GM18519 (cell line): ENCODE data around the gene TSC22D2.

Experiments
- ATAC-seq: cut with Tn5 transposase; IDR thresholded peaks from one replicate; pipeline ENCODE4 v1.9.1; 2021; ENCODE audit warnings: mild to moderate bottlenecking, moderate library complexity; ENCODE audit not compliant: unreplicated experiment, low FRiP score

The TSC22D2 gene

DNA sequence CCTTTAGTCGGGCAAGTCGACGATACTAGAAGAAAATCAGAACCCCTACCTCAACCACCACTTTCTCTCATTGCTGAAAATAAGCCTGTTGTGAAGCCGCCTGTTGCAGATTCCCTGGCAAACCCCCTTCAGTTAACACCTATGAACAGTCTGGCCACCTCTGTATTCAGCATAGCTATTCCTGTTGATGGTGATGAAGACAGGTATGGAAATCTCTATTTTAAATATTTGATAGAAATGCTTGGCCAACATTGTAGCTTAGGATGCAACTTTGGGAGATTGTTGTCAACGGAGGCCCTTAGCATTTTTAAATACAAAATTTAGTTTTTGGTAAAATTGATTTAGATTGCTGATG lies 3.0 kb downstream of the TSC22D2 start:
- no peak for ATAC-seq

DNA sequence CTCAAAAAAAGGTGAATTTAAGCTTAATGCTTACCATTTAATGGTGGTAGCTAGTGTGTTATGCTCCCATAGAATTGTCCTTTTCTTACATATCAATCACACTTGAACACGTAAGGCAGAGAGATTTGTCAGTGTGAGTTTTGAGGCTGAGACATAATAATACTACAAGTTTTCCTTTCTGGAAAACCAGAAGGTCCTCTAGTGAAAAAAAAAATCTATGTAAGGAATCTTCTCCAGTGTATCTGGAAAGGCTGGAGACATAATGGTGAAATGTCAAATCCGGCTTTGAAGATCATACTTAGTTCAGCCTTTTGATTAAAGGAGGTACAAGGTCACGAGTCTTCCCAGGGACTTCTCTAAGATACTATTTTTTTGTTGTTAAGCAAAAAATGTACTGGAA lies 3.4 kb downstream of the TSC22D2 start:
- ATAC-seq, result no peak

DNA sequence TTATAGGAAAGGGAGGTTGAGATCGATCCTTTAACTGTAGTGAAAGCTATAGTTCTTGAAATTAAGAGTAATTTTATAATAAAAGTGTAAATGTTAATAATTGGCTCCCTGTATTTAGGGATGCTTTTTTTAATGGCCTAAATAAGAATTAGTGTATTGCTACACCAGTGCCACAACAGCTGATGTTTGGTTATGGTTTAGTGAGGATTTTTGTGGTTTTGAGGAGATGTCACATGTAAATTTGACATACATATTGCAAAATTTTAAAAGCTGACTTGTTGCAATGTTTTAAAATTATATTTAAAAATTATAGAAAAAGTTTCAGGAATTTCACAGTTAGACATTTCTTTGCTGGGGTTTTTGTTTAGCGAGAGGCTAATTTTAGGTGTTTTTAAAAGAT lies 3.9 kb downstream of the TSC22D2 start:
- ATAC-seq, result no peak

DNA sequence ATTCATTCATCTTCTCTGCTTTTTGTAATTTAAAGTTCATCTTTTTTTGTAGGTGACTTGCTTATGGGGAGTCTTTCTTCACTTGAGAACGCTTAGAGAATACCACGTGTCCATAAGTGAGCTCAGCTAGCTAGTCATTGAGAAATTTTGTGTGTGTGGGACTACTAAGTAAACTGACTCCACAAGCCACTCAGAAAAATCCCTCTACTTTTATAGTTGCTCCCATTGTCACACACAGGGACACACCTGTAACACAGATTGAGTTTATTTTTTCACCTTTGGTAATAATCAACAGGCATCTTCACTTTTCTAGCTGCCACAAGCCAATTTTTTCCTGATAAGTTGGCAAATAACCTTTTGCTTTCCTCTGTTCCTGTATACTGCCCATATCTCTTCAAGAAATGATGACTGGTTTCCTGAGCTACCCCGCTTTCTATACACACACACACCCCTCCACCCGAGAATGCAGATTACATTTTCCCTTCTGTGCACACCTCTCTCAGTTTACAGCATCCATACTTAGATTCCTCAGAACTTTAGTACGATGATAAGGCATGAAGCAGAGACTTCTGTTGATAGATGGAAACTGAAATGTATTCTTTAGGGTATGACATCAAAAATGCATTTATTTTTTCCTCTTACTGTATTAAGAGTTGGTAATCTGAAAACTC lies 4.6 kb downstream of the TSC22D2 start:
- no peak for ATAC-seq

DNA sequence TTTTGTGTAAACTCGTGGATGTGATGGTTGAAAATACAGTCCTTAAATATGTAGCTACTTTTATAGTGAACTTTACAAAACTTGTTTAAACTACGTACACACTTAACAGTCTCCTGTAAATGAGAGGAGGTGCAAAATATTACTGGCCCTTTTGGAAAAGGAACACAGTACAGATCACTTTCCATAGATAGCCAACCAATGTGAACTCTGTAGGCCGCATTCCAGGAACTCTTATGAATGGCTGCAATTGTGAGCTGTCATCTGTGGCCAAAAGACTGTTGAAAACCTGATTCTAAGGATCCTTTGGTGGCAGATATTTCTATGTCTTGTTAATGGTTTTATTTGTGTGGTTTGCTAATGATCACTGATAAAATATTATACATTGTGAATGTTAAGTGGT lies 6.2 kb downstream of the TSC22D2 start:
- no peak for ATAC-seq

DNA sequence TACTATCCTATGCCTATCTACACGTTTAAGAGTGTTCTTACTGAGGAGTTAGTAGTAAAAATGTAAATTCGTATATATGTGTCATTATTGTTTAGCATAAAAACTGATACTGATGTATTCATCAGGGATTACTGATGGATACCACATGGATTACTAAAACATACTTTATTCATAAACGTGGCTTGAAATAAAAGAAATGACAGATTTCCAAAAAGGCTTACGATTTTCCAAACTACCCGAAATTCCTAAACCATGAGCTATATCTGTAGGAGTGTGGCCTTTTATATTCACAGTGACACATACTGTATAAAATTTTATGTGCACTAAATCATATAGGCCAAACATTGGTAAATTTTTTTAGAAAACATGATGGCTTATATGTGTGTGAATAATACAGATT lies 6.9 kb downstream of the TSC22D2 start:
- no peak for ATAC-seq

DNA sequence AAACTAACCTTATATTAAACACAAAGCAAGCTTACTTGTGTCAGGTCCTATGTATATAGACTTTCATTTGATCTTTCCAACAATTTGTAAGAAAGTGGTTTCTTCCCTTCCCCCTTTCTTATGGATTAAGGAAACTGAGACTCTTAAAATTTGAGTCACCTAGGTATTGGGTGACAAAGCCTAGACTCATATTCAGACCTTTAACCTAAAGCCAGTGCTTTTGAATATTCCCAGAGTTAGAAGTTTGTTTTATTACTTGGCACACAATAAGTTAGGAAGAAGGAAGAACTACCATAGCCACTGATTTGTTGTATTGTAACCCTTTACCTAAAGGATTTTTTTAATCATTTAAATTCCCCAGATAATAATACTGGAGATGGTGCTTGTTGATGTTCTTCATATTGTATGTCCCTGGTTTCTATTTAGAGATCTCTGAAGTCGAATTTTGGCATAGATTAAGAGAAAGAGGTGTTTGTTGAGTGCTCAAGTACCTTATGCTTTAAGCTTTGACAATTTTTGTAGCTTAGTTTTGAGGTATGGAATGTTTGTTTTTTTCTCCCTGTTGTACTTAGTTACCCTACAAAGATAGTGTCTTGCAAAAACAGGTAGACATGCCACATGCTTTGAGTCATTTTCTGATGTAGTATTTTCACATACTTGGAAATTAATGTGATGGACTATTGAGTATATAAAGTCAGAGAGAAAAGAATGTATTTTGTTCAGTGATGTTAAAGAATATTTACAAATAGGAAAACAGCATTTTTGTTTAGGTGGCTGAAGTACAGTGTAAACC lies 11.2 kb downstream of the TSC22D2 start:
- no peak for ATAC-seq

DNA sequence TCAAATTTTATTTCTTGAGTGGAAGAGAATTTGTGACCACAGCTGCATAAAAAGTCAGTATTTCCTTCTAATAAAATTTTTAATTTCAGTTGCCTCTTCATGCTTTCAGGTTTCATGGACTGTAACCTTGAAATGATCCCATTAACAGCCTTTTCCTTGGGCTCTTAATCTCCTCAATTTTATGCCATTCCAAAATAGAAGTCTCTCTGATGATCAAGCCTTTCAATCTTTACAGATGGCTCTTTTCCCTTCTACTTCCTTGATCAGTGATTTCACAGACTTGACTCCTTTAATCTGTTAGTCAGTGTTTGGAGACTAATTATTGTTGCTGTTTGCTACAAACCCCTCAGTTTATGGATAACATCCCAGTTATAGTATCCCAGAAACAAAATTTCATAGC lies 11.9 kb downstream of the TSC22D2 start:
- ATAC-seq, result no peak

DNA sequence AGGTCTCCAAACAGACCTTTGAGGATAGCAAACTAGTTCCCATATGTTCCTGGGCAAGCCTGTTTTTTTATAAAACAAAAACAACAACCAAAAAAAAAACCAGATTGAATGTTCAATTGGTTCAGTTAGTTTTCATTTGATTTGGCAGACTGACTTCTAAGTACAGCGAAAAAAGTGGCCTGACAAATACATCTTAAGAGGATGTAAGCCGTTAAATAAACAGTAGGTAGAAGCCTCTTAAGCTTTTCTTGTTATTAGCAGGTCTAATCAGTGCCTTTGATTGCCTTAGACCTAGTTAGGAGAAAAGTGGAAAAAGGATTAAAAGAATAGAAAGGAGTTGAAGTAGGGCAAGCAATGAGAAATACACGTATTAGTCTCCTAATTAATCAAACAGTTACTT lies 13.2 kb downstream of the TSC22D2 start:
- ATAC-seq, result no peak

DNA sequence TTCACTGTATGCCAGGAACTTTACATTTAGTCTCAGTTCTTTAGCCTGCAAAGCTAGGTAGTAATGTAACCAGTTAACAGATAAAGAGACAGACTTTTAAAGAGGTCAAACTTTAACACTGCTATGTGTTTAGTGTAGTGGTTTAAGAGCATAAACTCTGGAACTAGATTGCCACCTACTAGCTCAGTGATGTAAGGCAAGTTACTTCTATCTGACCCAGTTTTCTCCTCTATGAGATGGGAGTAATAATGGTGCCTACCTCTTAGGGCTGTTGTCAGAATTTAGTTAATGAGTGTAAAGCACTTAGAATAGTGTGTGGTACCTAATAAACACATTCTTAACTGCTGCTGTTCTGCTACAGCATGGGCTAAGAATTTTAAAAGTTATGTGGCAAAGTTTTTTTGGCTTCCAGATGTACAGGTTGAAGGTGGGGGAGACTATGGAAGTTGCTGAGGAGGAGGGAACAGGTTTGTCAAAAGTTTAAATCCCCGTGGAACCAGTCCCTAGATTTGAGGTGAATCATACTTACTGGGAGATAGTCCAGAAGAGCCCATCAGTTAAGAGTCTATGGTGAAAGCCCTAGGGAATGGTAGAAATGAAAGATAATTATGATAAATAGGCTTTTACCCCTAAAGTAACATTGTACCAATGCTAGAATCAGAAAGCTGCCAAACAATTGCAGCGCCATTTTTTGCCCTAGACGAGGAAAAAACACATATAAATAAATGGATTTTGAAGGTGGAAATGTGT lies 13.9 kb downstream of the TSC22D2 start:
- no peak for ATAC-seq

DNA sequence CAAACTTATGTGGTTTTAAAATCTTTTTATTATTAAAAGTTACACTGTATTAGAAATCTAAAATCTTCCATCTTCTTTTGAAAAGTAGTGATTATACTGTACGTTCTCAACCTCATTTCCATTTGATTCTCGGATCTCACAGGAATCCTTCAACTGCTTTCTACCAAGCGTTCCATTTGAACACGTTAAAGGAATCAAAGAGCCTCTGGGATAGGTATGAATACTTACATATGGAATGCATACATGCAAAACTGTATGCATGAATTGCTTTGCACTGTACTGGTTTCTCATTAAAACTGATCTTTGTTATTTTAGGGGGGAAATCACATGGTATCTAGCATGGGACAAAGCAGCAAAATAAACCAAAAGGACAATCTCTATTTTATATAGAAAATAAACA lies 14.8 kb downstream of the TSC22D2 start:
- ATAC-seq, result no peak

DNA sequence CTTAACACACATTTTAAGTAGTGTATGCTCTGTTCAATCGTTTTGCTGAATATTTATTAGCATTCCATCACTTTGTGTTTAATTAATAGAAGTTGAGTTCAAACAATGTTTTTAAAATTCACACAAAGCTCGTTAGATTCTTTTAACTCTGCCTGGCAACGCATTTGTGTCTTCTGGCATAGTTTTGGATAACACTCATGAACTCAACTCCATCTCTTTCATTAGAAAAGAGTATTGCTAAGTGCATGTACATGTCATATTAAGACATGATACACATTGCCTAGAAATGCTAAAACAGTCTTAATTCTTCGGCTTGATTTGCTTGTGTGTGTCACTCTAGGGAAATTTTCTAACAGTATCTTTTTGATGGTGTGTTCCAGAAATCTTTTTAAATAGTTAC lies 15.7 kb downstream of the TSC22D2 start:
- ATAC-seq, result no peak

DNA sequence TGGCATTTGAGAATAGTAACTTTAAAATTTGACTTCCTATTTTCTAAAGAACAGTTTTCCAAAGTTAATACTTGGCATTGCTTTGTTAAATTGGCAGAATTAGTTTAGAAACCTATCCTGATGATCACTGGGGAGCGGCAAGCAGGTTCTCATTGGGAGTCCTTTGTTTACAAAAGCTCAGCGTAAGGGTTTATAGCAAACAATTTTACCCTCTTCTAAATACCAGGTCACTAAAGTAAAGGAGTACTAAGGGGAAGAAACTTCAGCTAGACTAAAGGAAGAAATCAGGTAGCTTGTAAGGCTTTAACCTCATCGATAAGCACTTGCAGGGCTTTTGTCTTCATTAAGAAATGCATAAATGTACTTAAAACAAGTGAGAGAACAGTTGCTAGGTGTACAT lies 18.2 kb downstream of the TSC22D2 start:
- no peak for ATAC-seq

DNA sequence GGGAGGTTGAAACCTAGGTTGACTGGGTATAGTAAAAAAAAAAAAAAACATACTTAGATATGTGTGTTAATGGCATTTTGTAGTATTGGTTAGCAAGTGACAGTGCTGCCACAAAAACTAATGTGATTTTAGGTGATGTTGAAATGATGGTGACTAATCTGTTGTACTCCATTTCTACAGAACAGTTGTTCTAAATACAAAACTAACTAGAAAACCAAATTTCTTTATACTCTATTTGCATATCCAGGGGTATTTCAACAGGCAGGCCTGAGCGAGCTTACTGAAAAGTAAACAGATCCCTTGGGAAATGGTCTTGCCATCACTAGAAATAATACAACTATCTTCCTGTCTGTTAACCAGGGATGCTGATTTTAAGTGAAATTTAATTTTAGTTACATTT lies 20.5 kb downstream of the TSC22D2 start:
- ATAC-seq, result no peak

DNA sequence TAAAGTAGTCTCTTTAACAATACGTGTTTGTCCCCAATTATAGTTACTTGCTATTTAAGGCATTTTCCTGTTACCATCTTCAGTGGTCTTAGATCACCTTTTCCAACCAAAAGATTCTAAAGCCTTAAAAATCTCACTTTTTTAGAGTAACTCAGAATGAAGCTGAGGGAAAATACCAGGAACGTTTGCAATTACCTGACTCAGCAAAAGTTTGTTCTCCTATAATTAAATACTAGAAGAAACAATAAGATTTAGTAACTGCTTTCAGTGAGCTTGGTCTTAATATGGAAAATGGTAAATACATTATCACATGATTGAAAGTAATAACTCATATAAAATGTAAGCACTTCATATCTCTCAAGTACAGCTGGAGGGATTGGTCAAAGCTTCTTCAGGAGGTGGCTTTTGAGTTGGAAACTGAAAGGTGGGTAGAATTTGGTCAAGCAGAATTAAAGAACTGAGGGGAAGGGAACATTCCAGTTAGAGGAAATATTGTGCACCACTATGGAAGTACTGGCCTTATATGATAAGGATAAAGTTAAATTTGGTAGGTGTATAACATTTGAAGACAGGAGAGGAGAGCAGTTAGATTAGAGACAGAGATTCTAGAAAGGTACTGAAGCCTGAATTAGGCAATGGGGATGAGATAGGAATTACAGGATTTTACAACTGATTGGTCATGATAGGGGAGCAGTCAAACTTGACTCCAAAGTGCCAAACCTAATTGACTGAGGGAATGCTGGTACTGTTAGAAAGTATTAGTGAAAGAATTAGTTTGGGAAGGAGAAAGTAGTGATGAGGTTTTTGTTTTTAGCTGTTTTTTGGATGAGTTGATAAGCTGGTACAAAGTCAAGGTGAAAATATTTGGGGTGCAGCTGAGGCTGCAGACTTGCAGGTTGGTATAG lies 21.9 kb downstream of the TSC22D2 start:
- ATAC-seq, result no peak

DNA sequence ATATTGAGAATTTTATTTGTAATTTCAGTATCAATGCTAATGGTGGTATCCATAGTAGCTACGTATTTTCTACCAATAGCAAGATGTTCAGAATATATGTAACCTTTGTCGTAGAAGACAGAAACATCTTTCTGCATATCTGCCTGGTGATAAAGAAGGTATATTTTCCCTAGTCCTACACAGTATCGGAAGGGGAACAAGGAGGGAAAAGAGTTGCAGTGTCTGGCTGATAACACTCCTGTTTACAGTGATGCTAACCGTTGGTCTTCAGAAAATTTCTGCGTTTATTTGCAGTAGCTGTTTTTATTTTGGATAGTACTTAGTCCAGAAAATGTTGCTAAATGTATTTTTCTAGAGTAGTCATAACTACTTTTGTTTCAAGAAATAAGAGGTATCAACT lies 25.2 kb downstream of the TSC22D2 start:
- ATAC-seq, result no peak

DNA sequence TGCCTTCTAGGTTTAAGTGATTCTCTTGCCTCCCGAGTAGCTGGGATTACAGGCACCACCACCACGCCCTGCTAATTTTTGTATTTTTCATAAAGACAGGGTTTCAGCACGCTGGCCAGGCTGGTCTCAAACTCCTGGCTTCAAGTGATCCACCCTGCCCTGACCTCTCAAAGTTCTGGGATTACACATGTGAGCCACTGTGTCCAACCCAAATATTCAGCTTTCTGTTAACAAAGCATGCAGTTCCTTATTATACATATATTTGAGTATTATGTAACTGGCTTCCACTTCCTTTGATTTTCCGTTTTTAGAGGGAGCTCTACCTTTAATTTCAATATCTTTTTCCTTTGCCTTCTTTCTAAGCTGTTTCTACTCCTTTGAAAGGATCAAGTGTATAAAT lies 26.1 kb downstream of the TSC22D2 start:
- ATAC-seq, result no peak

DNA sequence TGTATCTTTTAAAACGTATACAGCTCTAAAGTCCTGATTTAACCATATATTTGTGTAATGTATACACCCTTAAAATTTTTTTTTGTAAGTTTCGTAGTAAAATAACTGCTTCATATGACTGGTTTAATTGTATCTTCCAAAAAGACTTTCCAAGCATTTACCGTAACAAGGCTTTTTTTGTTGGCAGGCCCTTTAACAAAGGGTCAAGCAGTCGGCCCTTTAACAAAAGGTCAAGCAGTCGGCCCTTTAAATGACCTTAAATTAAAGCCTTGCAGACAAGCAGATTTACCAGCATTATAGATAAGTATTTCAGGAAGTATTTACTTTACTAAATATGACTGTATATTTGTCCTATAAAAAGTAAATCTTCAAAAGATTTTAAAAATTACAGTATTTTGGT lies 28.1 kb downstream of the TSC22D2 start:
- ATAC-seq, result no peak

DNA sequence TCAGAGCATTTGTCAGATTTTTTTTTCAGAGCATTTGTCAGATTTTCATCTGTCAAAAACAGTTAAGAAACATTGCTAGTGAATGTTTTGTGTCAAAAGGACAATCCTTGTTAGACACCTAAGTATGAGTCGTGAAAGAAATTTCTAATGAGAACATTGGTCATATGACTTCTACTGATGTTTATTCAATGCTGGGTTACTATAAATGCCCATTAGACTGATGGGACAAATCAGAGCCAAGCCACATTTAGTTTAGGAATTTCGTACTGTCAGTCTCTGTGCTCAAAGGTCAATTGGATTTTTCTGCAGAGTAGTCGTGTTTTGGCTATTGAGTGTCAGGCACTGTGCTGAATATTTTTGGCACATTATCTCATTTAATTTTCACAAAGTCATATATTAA lies 31.6 kb downstream of the TSC22D2 start:
- no peak for ATAC-seq

DNA sequence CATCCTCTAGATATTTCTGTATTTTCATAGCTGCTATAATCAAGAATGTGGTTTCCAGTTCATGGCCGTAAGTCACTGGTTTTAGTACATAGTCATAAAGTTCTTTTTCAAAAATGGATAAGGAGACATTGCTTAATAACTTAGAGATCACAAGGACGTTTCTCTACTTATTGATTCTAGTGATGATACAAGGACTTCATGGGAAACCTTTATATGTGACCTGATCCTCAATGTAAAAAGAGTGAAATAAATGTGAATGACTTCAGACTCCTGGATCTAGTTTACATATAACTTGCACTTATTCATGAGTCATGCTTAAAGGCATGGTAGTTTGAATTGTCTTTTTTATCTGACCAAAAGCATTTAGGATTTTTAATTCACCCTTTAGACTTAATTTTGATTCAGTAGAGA lies 35.2 kb downstream of the TSC22D2 start:
- ATAC-seq, result no peak

DNA sequence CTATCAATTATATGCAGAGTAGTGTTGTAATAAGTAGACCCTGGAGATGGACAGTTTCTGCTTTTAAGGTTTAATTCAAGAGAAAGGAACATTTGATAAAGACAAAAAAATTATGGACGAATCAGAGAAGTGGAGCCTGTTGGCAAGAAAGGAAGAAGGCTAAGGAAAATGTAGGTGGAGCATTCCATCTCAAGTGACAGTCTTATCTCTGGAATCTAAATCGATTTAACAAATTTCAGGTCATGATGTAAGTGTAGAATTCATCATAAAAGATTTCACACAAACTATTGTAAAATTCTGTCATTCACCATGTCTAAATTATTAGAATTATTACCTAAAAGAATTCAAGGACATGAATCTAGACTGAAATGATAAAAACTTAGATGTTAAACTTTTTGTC lies 36.3 kb downstream of the TSC22D2 start:
- ATAC-seq, result no peak
